ENCODE measurements around the gene MEGF10.
A peak's percentile ranks its signal among the peaks of the same experiment; 100 is the strongest.

- TF ChIP-seq CREB1 (IDR thresholded peaks at IDR 0.05; ENCODE audit: low read depth) (no peak), TAF1 (IDR thresholded peaks at IDR 0.05; ENCODE audit: low read depth) (no peak), FOXM1 (IDR thresholded peaks at IDR 0.05; ENCODE audit: borderline replicate concordance, low read depth) (no peak), EP300 (IDR thresholded peaks at IDR 0.05; ENCODE audit: borderline replicate concordance) (no peak), REST (IDR thresholded peaks at IDR 0.05; ENCODE audit: low read depth) (no peak), ZBTB7A (IDR thresholded peaks at IDR 0.05; ENCODE audit: low read depth) (no peak), CEBPB (IDR thresholded peaks at IDR 0.05) (no peak), MAX (IDR thresholded peaks at IDR 0.05) (no peak), RAD21 (IDR thresholded peaks at IDR 0.05; ENCODE audit: low read depth) (peak; percentile 32; the same call in 1 of the 2 replicates), NFIC (IDR thresholded peaks at IDR 0.05) (no peak)
Measured at GRCh38 chr5:127441799-127442484, 151.3 kb downstream of the MEGF10 start.
